Measurements from ENCODE around the gene SPECC1.
"Not testable (repeated sequence)": the region's sequence is repeated elsewhere in the genome, so short reads cannot be mapped to it uniquely, and the experiment has no call there.

The SPECC1 gene

GRCh38 chr17:20174588-20175265 lies 165.6 kb downstream of the SPECC1 start:
- DNase-seq (ENCODE audit: low spot score): peak; percentile 64

- DNase-seq (ENCODE audit: low spot score): no peak
Observed at GRCh38 chr17:20179041-20179440, 169.9 kb downstream of the SPECC1 start.

- DNase-seq (ENCODE audit: low spot score): no peak
Observed at GRCh38 chr17:20180661-20181060, 171.5 kb downstream of the SPECC1 start.

- no peak for DNase-seq (ENCODE audit: low spot score)
Observed at GRCh38 chr17:20184181-20184580, 175.0 kb downstream of the SPECC1 start.

GRCh38 chr17:20184977-20185619 lies 175.9 kb downstream of the SPECC1 start:
- no peak for DNase-seq (ENCODE audit: low spot score)

- DNase-seq (ENCODE audit: low spot score): no peak
Observed at GRCh38 chr17:20187049-20187448, 177.9 kb downstream of the SPECC1 start.

GRCh38 chr17:20189302-20189701 lies 180.1 kb downstream of the SPECC1 start:
- no peak for DNase-seq (ENCODE audit: low spot score)

GRCh38 chr17:20189979-20190378 lies 180.8 kb downstream of the SPECC1 start:
- DNase-seq (ENCODE audit: low spot score): no peak

GRCh38 chr17:20190605-20191004 lies 181.4 kb downstream of the SPECC1 start:
- DNase-seq (ENCODE audit: low spot score): no peak

GRCh38 chr17:20191056-20191455 lies 181.9 kb downstream of the SPECC1 start:
- no peak for DNase-seq (ENCODE audit: low spot score)

- DNase-seq (ENCODE audit: low spot score): not testable (repeated sequence)
Observed at GRCh38 chr17:20196286-20196685, 187.1 kb downstream of the SPECC1 start.

- DNase-seq (ENCODE audit: low spot score): no peak
Observed at GRCh38 chr17:20197272-20197926, 188.2 kb downstream of the SPECC1 start.

- no peak for DNase-seq (ENCODE audit: low spot score)
Observed at GRCh38 chr17:20200016-20200795, 191.0 kb downstream of the SPECC1 start.

- DNase-seq (ENCODE audit: low spot score): no peak
Observed at GRCh38 chr17:20200865-20201458, 191.8 kb downstream of the SPECC1 start.

- DNase-seq (ENCODE audit: low spot score): no peak
Observed at GRCh38 chr17:20202141-20202621, 193.0 kb downstream of the SPECC1 start.

GRCh38 chr17:20203018-20203417 lies 193.9 kb downstream of the SPECC1 start:
- no peak for DNase-seq (ENCODE audit: low spot score)

GRCh38 chr17:20203761-20204263 lies 194.7 kb downstream of the SPECC1 start:
- no peak for DNase-seq (ENCODE audit: low spot score)

GRCh38 chr17:20205609-20206008 lies 196.4 kb downstream of the SPECC1 start:
- DNase-seq (ENCODE audit: low spot score): no peak

- no peak for DNase-seq (ENCODE audit: low spot score)
Observed at GRCh38 chr17:20206068-20206467, 196.9 kb downstream of the SPECC1 start.

- DNase-seq (ENCODE audit: low spot score): peak; percentile 53
Observed at GRCh38 chr17:20206591-20206990, 197.4 kb downstream of the SPECC1 start.

GRCh38 chr17:20207262-20207985 lies 198.3 kb downstream of the SPECC1 start:
- DNase-seq (ENCODE audit: low spot score): no peak

Data from hepatic stellate cell (primary cell).